Activated naive CD4-positive, alpha-beta T cell (primary cell): ENCODE data around the gene TMEM59.

Experiments used
- DNase-seq, 4 experiments: peaks; one replicate each; lab custom pipeline; 2025; lab: John Stamatoyannopoulos, UW

Gene TMEM59

DNA sequence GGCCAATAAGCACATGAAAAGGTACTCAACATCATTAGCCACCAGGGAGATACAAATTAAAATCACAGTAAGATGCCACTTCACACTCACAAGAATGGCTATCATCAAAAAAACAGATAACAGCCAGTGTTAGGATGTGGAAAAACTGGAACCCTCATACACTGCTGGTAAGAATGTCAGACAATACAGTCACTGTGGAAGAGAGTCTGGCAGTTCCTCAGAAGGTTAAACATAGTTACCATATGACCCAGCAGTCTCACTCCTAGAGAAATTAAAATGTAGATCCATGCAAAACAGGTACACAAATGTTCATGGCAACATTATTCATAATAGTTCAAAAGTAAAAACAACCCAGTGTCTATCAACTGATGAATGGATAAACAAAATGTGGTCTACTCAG is 68.3 kb downstream of the TMEM59 start:
- DNase-seq: no peak

DNA sequence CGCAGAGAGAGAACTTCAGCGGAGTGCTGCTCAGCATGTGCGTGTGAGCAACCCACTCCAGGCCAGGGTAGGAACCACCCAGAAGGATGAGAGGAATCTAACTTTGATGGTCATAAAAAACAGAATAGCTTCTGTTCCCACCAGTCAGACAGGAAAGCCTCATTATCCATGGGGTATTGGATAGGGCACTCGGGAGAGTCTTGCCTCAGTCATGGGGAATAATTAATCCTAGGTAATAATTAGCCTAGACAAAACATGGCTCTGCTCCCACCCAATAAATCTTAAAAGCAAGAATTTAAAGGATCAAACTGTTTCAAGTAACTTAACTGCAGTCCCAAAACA is 70.3 kb downstream of the TMEM59 start:
- DNase-seq: no peak

GRCh38 chr1:53982034-53982762 is 70.8 kb downstream of the TMEM59 start:
- DNase-seq: no peak

DNA sequence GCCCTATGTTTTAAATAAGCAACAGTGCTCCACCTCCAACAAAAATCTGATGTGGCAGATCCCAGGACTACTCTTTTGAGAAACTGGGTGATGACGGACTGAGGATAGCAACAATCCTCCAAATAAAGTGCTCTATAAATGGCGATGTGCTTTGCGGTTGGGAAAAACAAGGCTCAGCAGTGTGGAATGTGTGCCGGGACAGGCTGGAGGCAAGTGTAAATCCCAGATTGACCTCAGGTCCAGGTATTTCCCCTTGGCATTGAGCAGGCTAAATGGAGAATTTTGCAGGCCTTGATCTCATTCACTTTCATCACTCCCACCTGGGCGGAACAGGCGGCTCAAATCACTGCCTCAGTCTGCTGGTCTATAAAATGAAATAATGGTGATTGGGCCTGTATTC is 71.8 kb downstream of the TMEM59 start:
- DNase-seq: no peak

GRCh38 chr1:53979712-53980450 is 73.1 kb downstream of the TMEM59 start:
- DNase-seq: no peak
